Liver (tissue), 9 donors: ENCODE measurements around the gene TACR2. TPM values are rescaled to one million over a fixed set of nuclear protein-coding genes. Genes with fewer than 3 reads are reported as not detected.

ENCODE experiments used
- DNase-seq: peaks from one replicate; pipeline ENCODE4 v3.0.0-alpha.2; 2017; ENCODE audit warnings: low spot score
- H3K27ac ChIP-seq, 2 donors: one replicate each; pipeline ENCODE4 v1.7.0; 2013; ENCODE audit warnings: inconsistent platforms in 2 of 2, low read length in 2 of 2, control low read depth in 1 of 2, low read depth in 1 of 2, mild to moderate bottlenecking in 1 of 2
- H3K27me3 ChIP-seq, 4 donors: one replicate each; pipeline versions ENCODE4 v1.6.1 to v1.7.0; 2013; ENCODE audit warnings: low read length in 3 of 4, inconsistent platforms in 1 of 4, mild to moderate bottlenecking in 1 of 4, moderate library complexity in 1 of 4; ENCODE audit not compliant: control insufficient read depth in 4 of 4, insufficient read depth in 4 of 4
- H3K36me3 ChIP-seq, 4 donors: one replicate each; pipeline versions ENCODE4 v1.6.1 to v1.7.0; 2013; ENCODE audit warnings: low read length in 3 of 4, mild to moderate bottlenecking in 3 of 4, low read depth in 1 of 4, moderate library complexity in 1 of 4; ENCODE audit not compliant: control insufficient read depth in 4 of 4, insufficient read depth in 3 of 4
- H3K4me1 ChIP-seq, 4 donors: one replicate each; pipeline versions ENCODE4 v1.6.1 to v1.7.0; 2013; ENCODE audit warnings: low read length in 3 of 4, mild to moderate bottlenecking in 3 of 4, moderate library complexity in 1 of 4; ENCODE audit not compliant: control insufficient read depth in 4 of 4, insufficient read depth in 4 of 4
- H3K4me3 ChIP-seq, 3 donors: one replicate each; pipeline versions ENCODE4 v1.6.1 to v1.7.0; 2013; ENCODE audit warnings: low read length in 3 of 3, control low read depth in 1 of 3, low read depth in 1 of 3, mild to moderate bottlenecking in 1 of 3
- H3K9ac ChIP-seq, 2 donors: one replicate each; pipeline ENCODE4 v1.7.0; 2013; ENCODE audit warnings: low read length in 2 of 2, mild to moderate bottlenecking in 2 of 2, moderate library complexity in 2 of 2, control low read depth in 1 of 2, low read depth in 1 of 2
- H3K9me3 ChIP-seq, 4 donors: one replicate each; pipeline versions ENCODE4 v1.6.1 to v1.7.0; 2013; ENCODE audit warnings: low read length in 3 of 4; ENCODE audit not compliant: control insufficient read depth in 4 of 4
- ATF3 ChIP-seq: IDR thresholded peaks from 2 replicates; pipeline ENCODE4 v1.6.1; 2016; ENCODE audit warnings: antibody characterized with exemption
- CTCF ChIP-seq: fragments of 150-350 bp; IDR thresholded peaks from 2 replicates; pipeline ENCODE4 v1.5.1; 2017; ENCODE audit warnings: improper control_type of control experiment, low read depth, low read length; ENCODE audit not compliant: missing input control
- EGR1 ChIP-seq, 2 donors: IDR thresholded peaks; 2 replicates each; pipeline ENCODE4 v1.6.1; 2016 to 2018; ENCODE audit warnings: antibody characterized with exemption in 2 of 2, low read depth in 2 of 2
- FOXA1 ChIP-seq: IDR thresholded peaks from 2 replicates; pipeline ENCODE4 v1.6.1; 2016; ENCODE audit warnings: antibody characterized with exemption
- FOXA2 ChIP-seq: IDR thresholded peaks from 2 replicates; pipeline ENCODE4 v1.6.1; 2016; ENCODE audit warnings: antibody characterized with exemption
- GABPA ChIP-seq, 2 donors: IDR thresholded peaks in 1 of 2; conservative IDR thresholded peaks in 1 of 2; 2 replicates each; pipeline ENCODE4 v1.6.1; 2016; ENCODE audit warnings: antibody characterized with exemption in 2 of 2, mild to moderate bottlenecking in 1 of 2, moderate library complexity in 1 of 2
- HNF4A ChIP-seq, 2 donors: conservative IDR thresholded peaks; 2 replicates each; pipeline ENCODE4 v1.6.1; 2016; ENCODE audit warnings: antibody characterized with exemption in 2 of 2, mild to moderate bottlenecking in 2 of 2
- HNF4G ChIP-seq: IDR thresholded peaks from 2 replicates; pipeline ENCODE4 v1.6.1; 2016; ENCODE audit warnings: antibody characterized with exemption
- JUND ChIP-seq, 2 donors: IDR thresholded peaks; 2 replicates each; pipeline ENCODE4 v1.6.1; 2016; ENCODE audit warnings: antibody characterized with exemption in 2 of 2
- MAX ChIP-seq: IDR thresholded peaks from 2 replicates; pipeline ENCODE4 v1.6.1; 2016; ENCODE audit warnings: antibody characterized with exemption
- NR2F2 ChIP-seq: IDR thresholded peaks from 2 replicates; pipeline ENCODE4 v1.6.1; 2016; ENCODE audit warnings: antibody characterized with exemption
- RAD21 ChIP-seq, 2 donors: IDR thresholded peaks; 2 replicates each; pipeline ENCODE4 v1.6.1; 2016; ENCODE audit warnings: antibody characterized with exemption in 2 of 2, mild to moderate bottlenecking in 2 of 2
- RXRA ChIP-seq, 2 donors: IDR thresholded peaks; 2 replicates each; pipeline ENCODE4 v1.6.1; 2017 to 2018; ENCODE audit warnings: antibody characterized with exemption in 2 of 2, mild to moderate bottlenecking in 1 of 2
- SP1 ChIP-seq: IDR thresholded peaks from 2 replicates; pipeline ENCODE4 v1.6.1; 2018; ENCODE audit warnings: antibody characterized with exemption, mild to moderate bottlenecking
- TAF1 ChIP-seq: conservative IDR thresholded peaks from 2 replicates; pipeline ENCODE4 v1.6.1; 2016; ENCODE audit warnings: antibody characterized with exemption, mild to moderate bottlenecking
- YY1 ChIP-seq: IDR thresholded peaks from 2 replicates; pipeline ENCODE4 v1.6.1; 2016; ENCODE audit warnings: antibody characterized with exemption, mild to moderate bottlenecking
- ZBTB33 ChIP-seq: IDR thresholded peaks from 2 replicates; pipeline ENCODE4 v1.6.1; 2016; ENCODE audit warnings: antibody characterized with exemption
- WGBS: extraction: QIAGEN DNeasy Blood & Tissue Kit; methylation state at CpG from one replicate; pipeline ENCODE4 v1.1.7; 2013; 5-methylcytosine and 5-hydroxymethylcytosine counted together
- polyA plus RNA-seq, 2 donors: library from polyadenylated mRNA; stranded (reverse) in 1 of 2; unstranded in 1 of 2; fragments of 200-250 nt in 1 of 2; fragments of >200 nt in 1 of 2; fragmentation: Nextera tagmentation in 1 of 2; extraction: Ambion mirVana in 1 of 2; gene quantifications; one replicate each; pipeline versions ENCODE4 v1.2.1 to v1.2.3, GENCODE V29; 2013 to 2015
- total RNA-seq, 2 donors: library from RNA; depleted of rRNA; stranded (reverse); fragments of >200 nt; gene quantifications; one replicate each; pipeline ENCODE4 v1.2.3, GENCODE V29; 2014
- TF ChIP-seq, protein P1 (sequence below): IDR thresholded peaks from 2 replicates; pipeline ENCODE4 v1.6.1; 2016; ENCODE audit warnings: antibody characterized with exemption, mild to moderate bottlenecking
- donor health status: healthy.
- donor health status: healthy.
- donor health status: healthy.
- donor health status: healthy.
- donor health status: healthy.

TACR2 gene
- total and polyA plus RNA-seq, 4 donors: 0.08 to 0.18 (median 0.12) TPM; not detected in 1

- no peak overlapping the region for H3K9ac ChIP-seq
Observed at GRCh38 chr10:69417542-69417941, 824 bp upstream of the TACR2 start.

DNA sequence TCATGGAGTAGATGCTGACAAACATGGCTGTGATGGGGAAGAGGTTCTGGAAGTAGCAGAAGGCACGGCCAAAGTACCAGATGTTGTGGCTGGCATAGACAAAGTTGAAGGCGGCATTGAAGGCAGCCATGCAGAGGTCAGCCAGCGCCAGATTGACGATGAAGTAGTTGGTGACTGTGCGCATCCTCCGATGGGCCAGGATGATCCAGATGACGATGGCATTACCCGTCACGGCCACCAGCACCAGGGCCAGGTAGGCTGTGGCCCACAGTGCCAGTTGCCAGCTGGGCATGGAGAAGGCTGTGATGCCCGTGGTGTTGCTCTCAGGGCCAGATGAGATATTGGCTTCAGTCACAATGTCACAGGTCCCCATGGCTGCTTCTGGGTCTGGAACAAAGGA, 767 bp downstream of the TACR2 start:
- Histone ChIP-seq H3K4me1 (no peaks in the 10 kb centered on the region), H3K9me3 (no peaks in the 10 kb centered on the region)

More at GRCh38 chr10:69417542-69417941, 824 bp upstream of the TACR2 start:
- no peak for DNase-seq
- Histone ChIP-seq H3K36me3 (no peaks in the 10 kb centered on the region), H3K27ac (no peak overlapping the region), H3K4me1 (no peaks in the 10 kb centered on the region), H3K27me3 (no peaks in the 10 kb centered on the region), H3K9me3 (no peaks in the 10 kb centered on the region), H3K4me3 (no peak overlapping the region)
- 91% methylated on average over 11 of the region's 11 CpGs for whole genome bisulfite sequencing
- TF ChIP-seq NR2F2: no peak
- TF ChIP-seq EGR1 (IDR thresholded peaks at IDR 0.05; ENCODE audit: low read depth in 2 of 2): no peak
- TF ChIP-seq, protein P1, sequence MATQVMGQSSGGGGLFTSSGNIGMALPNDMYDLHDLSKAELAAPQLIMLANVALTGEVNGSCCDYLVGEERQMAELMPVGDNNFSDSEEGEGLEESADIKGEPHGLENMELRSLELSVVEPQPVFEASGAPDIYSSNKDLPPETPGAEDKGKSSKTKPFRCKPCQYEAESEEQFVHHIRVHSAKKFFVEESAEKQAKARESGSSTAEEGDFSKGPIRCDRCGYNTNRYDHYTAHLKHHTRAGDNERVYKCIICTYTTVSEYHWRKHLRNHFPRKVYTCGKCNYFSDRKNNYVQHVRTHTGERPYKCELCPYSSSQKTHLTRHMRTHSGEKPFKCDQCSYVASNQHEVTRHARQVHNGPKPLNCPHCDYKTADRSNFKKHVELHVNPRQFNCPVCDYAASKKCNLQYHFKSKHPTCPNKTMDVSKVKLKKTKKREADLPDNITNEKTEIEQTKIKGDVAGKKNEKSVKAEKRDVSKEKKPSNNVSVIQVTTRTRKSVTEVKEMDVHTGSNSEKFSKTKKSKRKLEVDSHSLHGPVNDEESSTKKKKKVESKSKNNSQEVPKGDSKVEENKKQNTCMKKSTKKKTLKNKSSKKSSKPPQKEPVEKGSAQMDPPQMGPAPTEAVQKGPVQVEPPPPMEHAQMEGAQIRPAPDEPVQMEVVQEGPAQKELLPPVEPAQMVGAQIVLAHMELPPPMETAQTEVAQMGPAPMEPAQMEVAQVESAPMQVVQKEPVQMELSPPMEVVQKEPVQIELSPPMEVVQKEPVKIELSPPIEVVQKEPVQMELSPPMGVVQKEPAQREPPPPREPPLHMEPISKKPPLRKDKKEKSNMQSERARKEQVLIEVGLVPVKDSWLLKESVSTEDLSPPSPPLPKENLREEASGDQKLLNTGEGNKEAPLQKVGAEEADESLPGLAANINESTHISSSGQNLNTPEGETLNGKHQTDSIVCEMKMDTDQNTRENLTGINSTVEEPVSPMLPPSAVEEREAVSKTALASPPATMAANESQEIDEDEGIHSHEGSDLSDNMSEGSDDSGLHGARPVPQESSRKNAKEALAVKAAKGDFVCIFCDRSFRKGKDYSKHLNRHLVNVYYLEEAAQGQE: no peak

More for the DNA sequence above, 767 bp downstream of the TACR2 start:
- 96% methylated on average over 10 of the region's 10 CpGs for WGBS
- no peaks in the 10 kb centered on the region for H3K27me3 ChIP-seq
- DNase-seq: no peak
- H3K4me3 ChIP-seq: no peak overlapping the region
- H3K36me3 ChIP-seq: no peaks in the 10 kb centered on the region
- TF ChIP-seq HNF4G (no peak), MAX (no peak), HNF4A (conservative IDR thresholded peaks at IDR 0.05) (no peak), YY1 (no peak), SP1 (no peak), ZBTB33 (no peak), RXRA (IDR thresholded peaks at IDR 0.05) (no peak), EGR1 (IDR thresholded peaks at IDR 0.05; ENCODE audit: low read depth in 2 of 2) (no peak), NR2F2 (no peak), FOXA2 (no peak), JUND (IDR thresholded peaks at IDR 0.05) (no peak), FOXA1 (no peak), CTCF (no peak), GABPA (IDR thresholded peaks at IDR 0.05 in 1 of 2, conservative IDR thresholded peaks at IDR 0.05 in 1 of 2) (no peak), TAF1 (no peak), ATF3 (no peak), RAD21 (IDR thresholded peaks at IDR 0.05) (no peak)
- TF ChIP-seq, protein P1: no peak
- H3K9ac ChIP-seq: no peak overlapping the region
- H3K27ac ChIP-seq: no peak overlapping the region
